NCI-H1417 (cell line): Measurements from ENCODE around the gene RHOG.

Source experiments
- DNase-seq, 3 experiments: peaks; one replicate each; lab custom pipeline; 2025; lab: John Stamatoyannopoulos, UW

The RHOG gene

GRCh38 chr11:3859373-3859881 lies 18.7 kb upstream of the RHOG start:
- peak in 1 of 3 experiments; percentile 24 for DNase-seq

- DNase-seq = no peak
These were observed 16.9 kb upstream of the RHOG start for GRCh38 chr11:3857628-3858027.

DNA sequence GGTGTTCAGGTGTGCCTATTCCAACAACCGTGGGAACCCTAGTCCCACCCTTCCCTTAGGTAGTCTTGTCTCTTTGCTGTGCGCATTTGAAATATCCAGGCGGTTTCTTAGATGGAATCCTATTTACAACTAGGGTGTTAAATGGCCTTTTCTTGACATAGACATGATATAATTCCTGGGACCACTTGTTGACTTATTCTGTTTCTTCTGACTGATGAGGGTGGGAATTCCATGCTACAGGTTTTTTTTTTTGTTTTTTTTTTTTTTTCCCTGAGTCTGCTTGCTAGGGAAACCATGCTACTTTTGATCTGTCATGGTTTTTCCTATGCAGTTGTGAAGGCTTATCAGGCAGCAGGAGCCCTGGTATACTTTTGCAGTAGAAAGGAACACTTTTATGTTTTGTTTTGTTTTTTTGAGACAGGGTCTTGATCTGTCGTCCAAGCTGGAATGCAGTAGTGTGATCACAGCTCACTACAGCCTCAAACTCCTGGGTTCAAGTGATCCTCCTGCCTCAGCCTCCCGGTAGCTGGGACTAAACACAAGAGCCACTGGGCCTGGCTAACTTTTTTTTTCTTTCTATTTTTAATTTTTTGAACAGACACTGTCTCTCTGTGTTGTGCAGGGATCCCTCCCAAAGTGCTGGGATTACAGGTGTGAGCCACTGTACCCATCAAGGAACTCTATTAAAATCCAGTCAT lies 16.2 kb upstream of the RHOG start:
- DNase-seq = no peak

DNA sequence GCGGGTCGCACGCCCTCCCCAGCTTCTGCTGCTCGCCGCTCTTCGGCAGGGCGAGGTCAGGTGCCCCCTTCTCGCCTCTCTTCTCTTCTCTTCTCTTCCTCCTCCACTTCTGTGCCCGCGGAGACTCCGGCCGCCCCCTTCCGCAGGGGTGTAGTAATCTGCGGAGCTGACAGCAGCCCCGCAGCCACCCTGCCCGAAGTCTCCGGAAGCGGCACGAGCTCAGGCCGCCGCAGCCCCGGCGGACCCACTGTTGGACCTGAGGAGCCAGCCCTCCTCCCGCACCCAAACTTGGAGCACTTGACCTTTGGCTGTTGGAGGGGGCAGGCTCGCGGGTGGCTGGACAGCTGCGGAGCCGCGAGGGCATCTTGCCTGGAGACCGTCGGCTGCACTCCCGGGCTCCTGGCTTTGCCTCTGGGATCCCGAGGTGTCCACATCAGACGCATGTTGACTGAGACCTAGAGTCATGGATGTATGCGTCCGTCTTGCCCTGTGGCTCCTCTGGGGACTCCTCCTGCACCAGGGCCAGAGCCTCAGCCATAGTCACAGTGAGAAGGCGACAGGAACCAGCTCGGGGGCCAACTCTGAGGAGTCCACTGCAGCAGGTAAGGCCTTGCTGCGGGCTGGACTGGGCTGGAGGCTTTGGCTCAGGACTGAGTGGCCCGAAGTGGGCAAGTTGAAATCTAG lies 15.2 kb upstream of the RHOG start:
- peak in 2 of 3 experiments; percentile 61 to 66 for DNase-seq

DNA sequence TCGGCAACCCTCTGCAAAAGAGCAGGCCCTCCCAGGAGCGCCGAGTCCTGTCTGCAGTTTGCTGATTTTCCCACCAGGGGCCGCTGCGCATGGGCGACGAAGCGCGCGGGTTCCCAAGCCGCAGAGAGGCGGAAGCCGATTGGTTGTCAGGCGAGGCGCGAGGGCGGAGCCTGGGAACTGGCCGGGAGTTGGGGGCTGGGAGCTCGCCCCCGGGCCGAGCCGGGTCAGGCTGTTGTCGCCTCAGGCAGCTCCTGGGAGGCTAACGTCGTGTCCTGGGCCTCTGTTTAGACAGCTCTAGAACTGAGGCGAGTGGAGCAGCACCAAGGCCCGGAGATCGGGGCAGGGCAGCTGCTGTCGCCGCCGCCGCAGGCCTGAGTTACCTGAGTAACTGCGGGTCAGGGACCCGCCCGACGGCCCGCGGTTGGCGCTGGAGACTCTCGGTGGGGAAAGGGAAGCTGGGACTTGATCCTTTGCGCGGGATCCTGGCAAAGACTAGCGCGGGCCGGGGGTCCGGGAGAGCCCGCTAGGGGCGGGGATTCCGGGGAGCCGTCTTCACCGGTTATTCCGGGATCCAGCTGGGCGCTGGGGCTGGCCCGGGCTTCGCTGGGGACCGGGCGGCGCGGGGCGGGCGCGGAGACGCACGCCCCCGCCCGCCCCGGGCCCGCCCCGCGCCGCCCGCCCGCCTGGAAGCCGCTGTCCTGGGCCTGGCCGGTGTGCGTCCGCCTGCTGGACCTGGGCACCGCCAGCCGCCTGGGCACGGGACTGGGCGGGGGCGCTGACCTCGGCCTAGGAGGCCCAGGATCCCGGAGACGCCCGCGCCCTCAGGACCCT lies 14.4 kb upstream of the RHOG start, which contains the start of gene STIM1:
Gene STIM1, plus strand, starts transcription at position 688 of the 831 bp plus-strand sequence. CDS start 607 bp downstream, outside the sequence.
- peak; percentile 91 to 98 (median 94) for DNase-seq

- peak in 1 of 3 experiments; percentile 62 for DNase-seq
These were observed 13.9 kb upstream of the RHOG start for GRCh38 chr11:3854660-3854976.

- peak in 1 of 3 experiments; percentile 26 for DNase-seq
These were observed 13.3 kb upstream of the RHOG start for GRCh38 chr11:3853899-3854659.

DNA sequence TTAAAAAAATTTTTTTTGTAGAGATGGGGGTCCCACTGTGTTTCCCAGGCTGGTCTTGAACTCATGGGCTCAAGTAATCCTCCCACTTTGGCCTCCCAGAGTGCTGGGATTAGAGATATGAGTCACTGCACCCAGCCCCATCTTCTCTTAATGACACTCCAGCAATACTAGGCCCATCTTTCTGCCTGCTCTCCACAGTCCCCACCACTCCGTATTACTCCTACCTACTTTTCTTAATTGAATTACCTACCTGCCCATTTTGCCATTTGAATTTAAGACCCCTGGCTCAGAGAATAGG lies 12.7 kb upstream of the RHOG start:
- DNase-seq = no peak

- peak; percentile 9 to 45 (median 17) for DNase-seq
These were observed 8.6 kb upstream of the RHOG start for GRCh38 chr11:3849297-3849874.

DNA sequence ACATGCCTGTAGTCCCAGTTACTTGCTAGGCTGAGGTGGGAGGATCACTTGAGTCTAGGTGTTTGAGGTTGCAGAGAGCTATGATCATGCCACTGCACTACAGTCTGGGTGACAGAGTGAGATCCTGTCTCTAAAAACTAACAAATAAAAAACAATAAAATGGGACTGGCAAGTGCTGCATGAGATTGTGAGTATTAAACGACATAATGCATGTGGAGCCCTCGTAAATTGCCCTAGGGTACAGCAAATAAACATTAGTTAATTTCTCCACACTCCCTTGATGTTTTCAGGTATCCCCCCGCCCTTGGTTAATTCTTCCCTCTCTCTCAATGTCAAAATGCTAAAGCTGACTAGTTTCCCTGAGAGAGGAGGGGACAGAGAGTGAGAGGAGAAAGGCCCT lies 4.9 kb upstream of the RHOG start:
- no peak for DNase-seq

GRCh38 chr11:3845246-3845645 lies 4.5 kb upstream of the RHOG start:
- DNase-seq = no peak

- DNase-seq = no peak
These were observed 2.6 kb upstream of the RHOG start for GRCh38 chr11:3843326-3843725.

DNA sequence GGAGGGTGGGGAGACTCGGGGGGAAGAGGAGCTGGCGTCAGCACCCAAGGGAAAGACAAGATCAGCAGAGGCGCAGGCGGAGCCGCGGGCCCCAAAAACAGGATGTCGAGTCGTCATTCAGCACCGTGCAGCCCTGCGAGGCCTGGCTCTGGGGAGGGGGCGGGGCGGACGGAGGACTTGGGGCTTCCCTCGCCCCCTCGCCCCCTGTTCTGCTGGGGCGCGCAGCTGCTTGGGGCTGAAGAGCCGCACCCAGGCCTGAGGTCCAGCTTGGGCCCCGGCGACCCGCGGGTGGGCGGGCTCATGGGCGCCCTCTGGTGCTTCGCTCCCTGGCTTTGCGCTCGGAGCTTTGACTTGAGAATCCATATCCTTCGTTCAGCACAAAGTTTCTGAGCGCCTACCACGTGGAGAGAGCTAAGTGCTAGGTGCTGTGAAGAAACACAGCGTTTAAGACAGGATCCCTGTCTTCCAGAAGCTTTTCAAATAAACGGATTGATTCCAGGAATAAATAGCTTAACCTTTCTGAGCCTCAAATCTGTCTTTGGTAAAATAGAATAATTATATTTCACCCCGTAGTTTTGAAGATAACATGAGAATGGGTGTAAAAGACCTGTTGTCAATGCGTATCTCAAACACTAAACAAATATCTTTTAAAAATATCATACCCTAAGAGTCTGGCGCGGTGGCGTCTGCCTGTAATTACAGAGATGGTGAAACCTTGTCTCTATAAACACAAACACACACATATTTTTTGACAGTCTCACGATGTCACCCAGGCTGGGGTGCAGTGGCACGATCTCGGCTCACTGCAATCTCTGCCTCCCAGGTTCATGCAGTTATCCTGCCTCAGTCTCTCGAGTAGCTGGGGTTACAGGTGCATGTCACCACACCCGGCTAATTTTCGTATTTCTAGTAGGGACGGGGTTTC lies 929 bp upstream of the RHOG start:
- peak; percentile 83 to 89 (median 86) for DNase-seq

- peak in 1 of 3 experiments; percentile 85 for DNase-seq
These were observed 522 bp downstream of the RHOG start for GRCh38 chr11:3840004-3840869.

DNA sequence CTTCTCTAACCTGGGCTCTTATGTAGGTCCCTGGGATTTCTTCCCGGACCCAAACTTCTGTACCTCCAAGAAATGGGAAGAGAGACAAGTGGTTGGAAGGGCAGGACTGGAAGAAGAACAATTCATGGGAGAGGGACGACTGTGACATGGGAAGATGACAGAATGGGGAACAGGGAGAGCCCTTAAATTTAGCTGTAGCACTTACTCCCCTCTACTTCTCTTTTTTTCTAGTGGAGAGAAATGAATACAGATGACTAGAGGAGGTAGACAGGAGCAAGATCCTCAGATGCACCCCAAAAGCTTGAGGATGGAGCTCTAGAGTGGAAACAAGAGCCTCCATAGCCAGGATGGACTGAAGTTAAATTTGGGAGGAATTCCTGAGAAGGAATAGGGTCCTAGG lies 2.3 kb downstream of the RHOG start:
- DNase-seq = no peak

DNA sequence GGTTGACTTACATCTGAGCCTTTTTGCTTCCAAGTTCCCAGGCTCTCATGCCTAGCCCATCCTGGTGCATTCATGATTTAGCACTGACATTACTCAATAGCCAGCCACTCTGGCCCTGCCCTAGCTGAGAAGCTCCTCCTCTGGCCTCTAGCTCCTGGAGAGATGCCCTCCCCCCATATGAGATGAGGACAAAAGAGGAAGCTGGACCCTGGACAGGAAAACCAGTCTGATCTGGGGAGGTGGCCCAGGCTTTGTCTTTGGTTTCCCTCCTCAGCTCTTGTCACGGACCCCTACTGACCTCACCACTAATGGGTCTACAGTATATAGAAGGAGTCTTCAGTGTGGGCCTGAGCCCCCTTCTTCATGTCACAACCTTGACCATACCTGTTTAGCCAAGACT lies 3.0 kb downstream of the RHOG start:
- no peak for DNase-seq

- DNase-seq = no peak
These were observed 3.9 kb downstream of the RHOG start for GRCh38 chr11:3836903-3837302.

DNA sequence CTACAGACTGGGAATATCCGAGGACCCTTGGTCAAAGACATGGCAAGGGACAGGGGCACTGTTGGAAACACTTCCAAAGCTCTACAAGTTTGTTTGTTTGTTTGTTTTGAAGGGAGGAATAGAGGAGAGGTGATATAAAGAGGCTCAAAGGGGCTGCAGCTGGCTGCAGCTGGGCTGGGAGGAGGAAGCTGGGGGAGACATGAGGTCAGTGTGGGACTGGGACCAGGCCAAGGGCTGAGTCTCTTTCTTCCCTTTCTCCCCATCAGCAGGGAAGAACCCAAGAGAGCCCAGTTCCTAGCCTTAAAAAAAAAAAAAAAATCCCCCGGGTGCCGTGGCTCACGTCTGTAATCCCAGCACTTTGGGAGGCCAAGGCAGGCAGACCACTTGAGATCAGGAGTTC lies 5.0 kb downstream of the RHOG start:
- DNase-seq = no peak

DNA sequence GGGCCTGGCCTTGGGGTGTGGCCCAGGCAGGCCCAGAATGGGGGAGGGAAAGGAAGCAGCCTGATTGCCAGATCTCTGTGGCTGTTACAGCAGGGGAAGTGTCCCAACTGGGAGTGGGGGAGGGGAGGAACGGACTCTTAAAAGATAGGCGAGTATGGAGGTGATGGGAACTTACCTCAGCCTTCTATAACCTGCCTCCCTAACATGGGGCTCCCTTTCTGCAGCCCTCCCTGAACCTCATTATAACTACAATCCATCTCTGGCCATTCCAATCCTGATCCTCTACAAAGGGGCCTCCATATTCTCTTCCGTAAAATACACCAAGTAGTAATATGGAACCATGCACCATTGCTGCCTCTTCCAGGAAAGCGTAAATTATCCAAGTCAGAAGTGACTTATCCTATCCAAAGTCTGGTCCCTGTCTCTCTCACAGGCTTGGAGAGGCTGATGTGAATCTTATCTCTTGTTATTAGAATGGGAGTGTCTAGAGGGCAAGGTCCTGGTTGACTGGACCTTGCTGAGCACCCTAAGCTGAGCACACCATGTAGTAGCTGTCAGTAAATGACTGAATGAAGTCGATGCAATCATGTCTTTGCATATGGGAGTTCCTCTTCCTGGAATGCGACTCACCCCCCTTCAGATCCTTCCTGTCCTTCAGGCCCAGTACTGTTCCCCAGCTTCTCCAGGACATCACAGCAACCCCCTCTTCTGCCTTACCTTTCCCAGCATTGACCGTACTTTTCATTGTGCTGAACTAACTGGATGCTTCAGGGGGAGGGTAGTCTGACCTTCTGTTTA lies 5.9 kb downstream of the RHOG start:
- DNase-seq = no peak
